ENCODE measurements around the gene MTG2.

MTG2 gene

DNA sequence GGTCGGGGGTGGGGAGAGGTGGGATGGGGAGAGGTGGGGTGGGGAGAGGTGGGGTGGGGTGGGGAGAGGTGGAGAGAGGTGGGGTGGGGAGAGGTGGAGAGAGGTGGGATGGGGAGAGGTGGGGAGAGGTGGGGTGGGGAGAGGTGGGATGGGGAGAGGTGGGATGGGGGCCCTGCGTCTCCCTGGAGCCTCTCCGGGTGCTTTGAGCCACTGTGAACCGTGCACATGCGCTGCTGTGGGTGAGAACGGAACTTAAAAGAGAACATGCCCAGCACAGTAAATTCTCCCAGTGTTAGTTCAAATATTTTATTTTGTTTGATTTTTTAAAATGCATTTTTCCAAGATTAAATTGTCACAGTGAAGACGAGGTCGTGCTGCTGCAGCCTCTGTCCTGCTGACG, 22.6 kb upstream of the MTG2 start:
- Histone ChIP-seq H3K79me2 (ENCODE audit: control insufficient read depth, insufficient read depth, low read length, poor library complexity) (peaks cover 9% of the 10 kb centered on the region), H3K4me3 (ENCODE audit: low read depth, low read length) (no peak overlapping the region), H2BK120ac (ENCODE audit: insufficient read depth, low read length, poor library complexity) (no peak overlapping the region), H3K9me3 (ENCODE audit: insufficient read depth, low read depth, low read length) (no peaks in the 10 kb centered on the region), H3K27ac (ENCODE audit: low read depth, low read length) (no peak overlapping the region), H3K4me1 (ENCODE audit: control insufficient read depth in 1 of 2, insufficient read depth in 2 of 2, low read length in 2 of 2) (peaks cover 24 to 28% of the 10 kb centered on the region in 2 experiments), H3K18ac (ENCODE audit: low read length) (no peak overlapping the region), H3K27me3 (ENCODE audit: insufficient read depth, low read length) (no peaks in the 10 kb centered on the region), H2AK5ac (ENCODE audit: low read length) (no peak overlapping the region), H3K9ac (ENCODE audit: low read length) (no peak overlapping the region), H2BK12ac (ENCODE audit: low read length) (no peak overlapping the region), H3K79me1 (ENCODE audit: low read length) (no peaks in the 10 kb centered on the region), H3K4ac (ENCODE audit: low read depth, low read length) (no peak overlapping the region), H2AFZ (ENCODE audit: insufficient read depth, low read length, poor library complexity) (no peak overlapping the region), H3K4me2 (ENCODE audit: low read length) (no peak overlapping the region), H3K36me3 (ENCODE audit: control insufficient read depth in 1 of 2, insufficient read depth in 2 of 2, low read length in 2 of 2) (peaks cover 54 to 58% of the 10 kb centered on the region in 2 experiments), H4K8ac (ENCODE audit: low read depth, low read length) (no peak overlapping the region), H4K12ac (ENCODE audit: low read depth, low read length) (no peak overlapping the region), H4K91ac (ENCODE audit: low read depth, low read length) (no peak overlapping the region), H3K23ac (ENCODE audit: low read length) (no peak overlapping the region), H3K14ac (ENCODE audit: low read length) (no peak overlapping the region), H2BK5ac (ENCODE audit: low read depth, low read length, poor library complexity) (no peak overlapping the region)
- no peak for DNase-seq
- no CpG with 5 or more reads among the region's 9 CpGs for WGBS (ENCODE audit: extremely low coverage, insufficient coverage, insufficient read length)

DNA sequence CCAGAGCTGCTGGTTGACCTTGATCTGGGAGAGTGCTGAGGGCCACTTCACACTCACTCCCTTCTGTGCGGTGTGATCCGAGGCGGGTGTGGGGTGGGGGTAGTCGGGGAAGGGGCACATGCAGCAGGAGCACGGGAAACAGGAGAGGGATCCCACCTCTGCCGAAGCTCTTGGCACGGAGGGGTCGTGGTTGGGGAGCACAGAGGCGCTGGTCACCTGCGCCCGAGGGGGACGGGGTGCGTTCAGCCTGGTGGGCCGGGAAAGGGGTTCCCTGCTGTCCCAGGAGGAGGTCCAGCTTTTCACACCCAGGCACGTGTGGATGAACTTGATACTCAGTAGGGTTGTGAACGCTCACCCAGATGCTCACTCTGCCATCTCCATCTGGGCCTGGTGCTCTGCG, 22.0 kb upstream of the MTG2 start:
- H3K27me3 ChIP-seq (ENCODE audit: insufficient read depth, low read length), result no peaks in the 10 kb centered on the region
- H4K12ac ChIP-seq (ENCODE audit: low read depth, low read length), result no peak overlapping the region
- no peak overlapping the region for H2BK12ac ChIP-seq (ENCODE audit: low read length)
- no peak overlapping the region for H2AK5ac ChIP-seq (ENCODE audit: low read length)
- no peak overlapping the region for H2BK120ac ChIP-seq (ENCODE audit: insufficient read depth, low read length, poor library complexity)
- peaks cover 59 to 64% of the 10 kb centered on the region in 2 experiments for H3K36me3 ChIP-seq (ENCODE audit: control insufficient read depth in 1 of 2, insufficient read depth in 2 of 2, low read length in 2 of 2)
- H3K79me1 ChIP-seq (ENCODE audit: low read length), result no peaks in the 10 kb centered on the region
- H3K79me2 ChIP-seq (ENCODE audit: control insufficient read depth, insufficient read depth, low read length, poor library complexity), result peaks cover 9% of the 10 kb centered on the region
- no peak overlapping the region for H3K4me2 ChIP-seq (ENCODE audit: low read length)
- H3K27ac ChIP-seq (ENCODE audit: low read depth, low read length), result no peak overlapping the region
- H3K9ac ChIP-seq (ENCODE audit: low read length), result no peak overlapping the region
- no peaks in the 10 kb centered on the region for H3K9me3 ChIP-seq (ENCODE audit: insufficient read depth, low read depth, low read length)
- no peak overlapping the region for H2BK5ac ChIP-seq (ENCODE audit: low read depth, low read length, poor library complexity)
- H3K23ac ChIP-seq (ENCODE audit: low read length), result no peak overlapping the region
- no peak overlapping the region for H4K8ac ChIP-seq (ENCODE audit: low read depth, low read length)
- no peak overlapping the region for H3K4ac ChIP-seq (ENCODE audit: low read depth, low read length)
- WGBS (ENCODE audit: extremely low coverage, insufficient coverage, insufficient read length), result no CpG with 5 or more reads among the region's 17 CpGs
- no peak for DNase-seq
- peak overlapping the region; percentile 16 for H3K18ac ChIP-seq (ENCODE audit: low read length)
- no peak overlapping the region for H3K4me3 ChIP-seq (ENCODE audit: low read depth, low read length)
- no peak overlapping the region for H3K14ac ChIP-seq (ENCODE audit: low read length)
- H2AFZ ChIP-seq (ENCODE audit: insufficient read depth, low read length, poor library complexity), result no peak overlapping the region
- peaks cover 17 to 23% of the 10 kb centered on the region in 2 experiments for H3K4me1 ChIP-seq (ENCODE audit: control insufficient read depth in 1 of 2, insufficient read depth in 2 of 2, low read length in 2 of 2)
- H4K91ac ChIP-seq (ENCODE audit: low read depth, low read length), result no peak overlapping the region

DNA sequence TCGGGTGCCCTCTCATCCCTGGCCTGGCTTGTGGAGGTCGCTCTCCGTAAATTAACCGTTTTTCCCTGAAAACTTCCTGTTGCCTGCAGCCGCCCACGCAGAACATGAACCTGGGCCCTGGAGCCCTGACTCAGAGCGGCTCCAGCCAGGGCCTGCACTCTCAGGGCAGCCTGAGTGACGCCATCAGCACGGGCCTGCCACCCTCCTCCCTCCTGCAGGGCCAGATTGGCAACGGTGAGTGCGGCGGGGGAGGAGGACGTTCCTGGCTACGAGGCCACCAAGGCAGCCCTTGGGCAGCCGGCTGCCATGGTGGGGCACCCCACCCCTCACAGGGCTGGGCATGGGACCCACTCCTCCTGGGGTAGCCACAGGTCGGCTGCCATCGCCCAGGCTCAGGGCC, 21.5 kb upstream of the MTG2 start:
- no peak overlapping the region for H3K9ac ChIP-seq (ENCODE audit: low read length)
- H3K23ac ChIP-seq (ENCODE audit: low read length), result no peak overlapping the region
- H3K4me2 ChIP-seq (ENCODE audit: low read length), result no peak overlapping the region
- H3K27me3 ChIP-seq (ENCODE audit: insufficient read depth, low read length), result no peaks in the 10 kb centered on the region
- H3K36me3 ChIP-seq (ENCODE audit: control insufficient read depth in 1 of 2, insufficient read depth in 2 of 2, low read length in 2 of 2), result peaks cover 59 to 67% of the 10 kb centered on the region in 2 experiments
- H2AK5ac ChIP-seq (ENCODE audit: low read length), result no peak overlapping the region
- no peak overlapping the region for H2BK5ac ChIP-seq (ENCODE audit: low read depth, low read length, poor library complexity)
- H3K4me3 ChIP-seq (ENCODE audit: low read depth, low read length), result no peak overlapping the region
- no CpG with 5 or more reads among the region's 17 CpGs for WGBS (ENCODE audit: extremely low coverage, insufficient coverage, insufficient read length)
- no peak for DNase-seq
- no peak overlapping the region for H4K91ac ChIP-seq (ENCODE audit: low read depth, low read length)
- H2BK120ac ChIP-seq (ENCODE audit: insufficient read depth, low read length, poor library complexity), result no peak overlapping the region
- H2AFZ ChIP-seq (ENCODE audit: insufficient read depth, low read length, poor library complexity), result no peak overlapping the region
- H3K4ac ChIP-seq (ENCODE audit: low read depth, low read length), result no peak overlapping the region
- peaks cover 16 to 25% of the 10 kb centered on the region in 2 experiments for H3K4me1 ChIP-seq (ENCODE audit: control insufficient read depth in 1 of 2, insufficient read depth in 2 of 2, low read length in 2 of 2)
- no peak overlapping the region for H3K14ac ChIP-seq (ENCODE audit: low read length)
- H4K8ac ChIP-seq (ENCODE audit: low read depth, low read length), result no peak overlapping the region
- H3K79me1 ChIP-seq (ENCODE audit: low read length), result no peaks in the 10 kb centered on the region
- no peak overlapping the region for H4K12ac ChIP-seq (ENCODE audit: low read depth, low read length)
- H3K27ac ChIP-seq (ENCODE audit: low read depth, low read length), result no peak overlapping the region
- peaks cover 9% of the 10 kb centered on the region for H3K79me2 ChIP-seq (ENCODE audit: control insufficient read depth, insufficient read depth, low read length, poor library complexity)
- peak overlapping the region; percentile 42 for H3K18ac ChIP-seq (ENCODE audit: low read length)
- no peak overlapping the region for H2BK12ac ChIP-seq (ENCODE audit: low read length)
- H3K9me3 ChIP-seq (ENCODE audit: insufficient read depth, low read depth, low read length), result no peaks in the 10 kb centered on the region

GRCh38 chr20:62162765-62163484, 19.9 kb upstream of the MTG2 start:
- no peak for DNase-seq
- Histone ChIP-seq H3K18ac (ENCODE audit: low read length) (no peak overlapping the region), H3K27me3 (ENCODE audit: insufficient read depth, low read length) (no peaks in the 10 kb centered on the region), H3K79me2 (ENCODE audit: control insufficient read depth, insufficient read depth, low read length, poor library complexity) (peaks cover under 1% of the 10 kb centered on the region), H3K4ac (ENCODE audit: low read depth, low read length) (no peak overlapping the region), H3K9me3 (ENCODE audit: insufficient read depth, low read depth, low read length) (no peaks in the 10 kb centered on the region), H3K36me3 (ENCODE audit: control insufficient read depth in 1 of 2, insufficient read depth in 2 of 2, low read length in 2 of 2) (peaks cover 64 to 71% of the 10 kb centered on the region in 2 experiments), H2AK5ac (ENCODE audit: low read length) (no peak overlapping the region), H3K9ac (ENCODE audit: low read length) (no peak overlapping the region), H3K79me1 (ENCODE audit: low read length) (no peaks in the 10 kb centered on the region), H2BK12ac (ENCODE audit: low read length) (no peak overlapping the region), H4K8ac (ENCODE audit: low read depth, low read length) (no peak overlapping the region), H3K27ac (ENCODE audit: low read depth, low read length) (no peak overlapping the region), H3K4me3 (ENCODE audit: low read depth, low read length) (no peak overlapping the region), H4K12ac (ENCODE audit: low read depth, low read length) (no peak overlapping the region), H3K23ac (ENCODE audit: low read length) (no peak overlapping the region), H2BK120ac (ENCODE audit: insufficient read depth, low read length, poor library complexity) (no peak overlapping the region), H3K4me2 (ENCODE audit: low read length) (no peak overlapping the region), H2BK5ac (ENCODE audit: low read depth, low read length, poor library complexity) (no peak overlapping the region), H2AFZ (ENCODE audit: insufficient read depth, low read length, poor library complexity) (no peak overlapping the region), H4K91ac (ENCODE audit: low read depth, low read length) (no peak overlapping the region), H3K14ac (ENCODE audit: low read length) (no peak overlapping the region), H3K4me1 (ENCODE audit: control insufficient read depth in 1 of 2, insufficient read depth in 2 of 2, low read length in 2 of 2) (peaks cover 6 to 17% of the 10 kb centered on the region in 2 experiments)
- no CpG with 5 or more reads among the region's 38 CpGs for WGBS (ENCODE audit: extremely low coverage, insufficient coverage, insufficient read length)

All from trophoblast cell (in vitro differentiated cells and primary cell).